A549 treated with CpdA at 1 μM for 4 hours (cell line): Measurements from ENCODE around the gene RBMY1F. TPM values are rescaled to one million over a fixed set of nuclear protein-coding genes. Genes with fewer than 3 reads are reported as not detected.

ENCODE experiments used
- total RNA-seq: library from RNA; stranded (reverse); fragments of 200-300 nt; extraction: Qiagen RNA extraction; gene quantifications from 5 replicates; pipeline ENCODE4 v1.2.3, GENCODE V29; 2022; ENCODE audit warnings: low read depth

The RBMY1F gene
- not detected in 5 replicates for total RNA-seq

DNA sequence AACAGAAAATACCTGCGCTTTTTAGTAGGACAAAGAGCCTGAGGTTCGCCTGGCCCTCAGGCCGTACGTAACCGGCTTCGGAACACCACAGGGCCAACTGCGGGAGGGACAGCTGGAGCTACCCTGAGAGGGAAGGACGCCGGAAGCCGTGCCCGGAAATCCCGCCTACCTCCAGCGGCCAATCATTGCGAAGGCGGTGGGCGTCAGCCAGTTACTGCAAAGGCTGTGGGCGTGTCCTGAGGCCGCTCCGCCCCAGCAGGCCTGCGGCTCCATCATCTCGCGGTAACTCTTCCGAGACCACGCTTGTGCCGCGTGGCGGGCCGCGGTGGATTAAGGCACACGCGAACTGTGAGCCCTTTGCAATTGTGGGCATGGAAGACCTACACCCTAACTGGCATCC is at the start of gene RBMY1F:
TSS of gene RBMY1F (minus strand) at position 101 of the 400 bp plus-strand sequence. CDS start 1,954 bp downstream, outside the sequence.

Other genes with a start within 250 kb of the RBMY1F start
- not detected in 5 replicates for gene RBMY1J, start 220.5 kb upstream of the RBMY1F start, total RNA-seq